ENCODE measurements around the gene CYP2W1.

CYP2W1 gene

GRCh38 chr7:983004-983615 lies at the start of gene CYP2W1:
TSS of gene CYP2W1 (plus strand) at chr7:983181. CDS start at chr7:983212, 31 bp downstream.
- H3K4me3 ChIP-seq (replicated peaks in 1 of 2; ENCODE audit: low read depth in 2 of 2, low read length in 2 of 2), result no peak within 1 kb of the TSS
- no peak for DNase-seq (ENCODE audit: low read depth in 2 of 2)
- no peak for TF ChIP-seq CTCF (IDR thresholded peaks at IDR 0.05; ENCODE audit: low read depth, low read length)

GRCh38 chr7:934469-935163 lies 48.4 kb upstream of the CYP2W1 start:
- no peak for DNase-seq (ENCODE audit: low read depth in 2 of 2)
- no peak for TF ChIP-seq CTCF (IDR thresholded peaks at IDR 0.05; ENCODE audit: low read depth, low read length)
- H3K4me3 ChIP-seq (replicated peaks in 1 of 2; ENCODE audit: low read depth in 2 of 2, low read length in 2 of 2), result no peak overlapping the region

- H3K4me3 ChIP-seq (replicated peaks in 1 of 2; ENCODE audit: low read depth in 2 of 2, low read length in 2 of 2), result no peak overlapping the region
- DNase-seq (ENCODE audit: low read depth in 2 of 2), result no peak
- TF ChIP-seq CTCF (IDR thresholded peaks at IDR 0.05; ENCODE audit: low read depth, low read length), result no peak
Measured at GRCh38 chr7:935164-935873, 47.7 kb upstream of the CYP2W1 start.

GRCh38 chr7:935874-936385 lies 47.1 kb upstream of the CYP2W1 start:
- H3K4me3 ChIP-seq (replicated peaks in 1 of 2; ENCODE audit: low read depth in 2 of 2, low read length in 2 of 2), result no peak overlapping the region
- no peak for TF ChIP-seq CTCF (IDR thresholded peaks at IDR 0.05; ENCODE audit: low read depth, low read length)
- DNase-seq (ENCODE audit: low read depth in 2 of 2), result no peak

- TF ChIP-seq CTCF (IDR thresholded peaks at IDR 0.05; ENCODE audit: low read depth, low read length), result no peak
- no peak overlapping the region for H3K4me3 ChIP-seq (replicated peaks in 1 of 2; ENCODE audit: low read depth in 2 of 2, low read length in 2 of 2)
Measured at GRCh38 chr7:936386-937054, 46.5 kb upstream of the CYP2W1 start.

GRCh38 chr7:937856-938484 lies 45.0 kb upstream of the CYP2W1 start:
- no peak for TF ChIP-seq CTCF (IDR thresholded peaks at IDR 0.05; ENCODE audit: low read depth, low read length)
- DNase-seq (ENCODE audit: low read depth in 2 of 2), result no peak

More at GRCh38 chr7:936386-937054, 46.5 kb upstream of the CYP2W1 start:
- DNase-seq (ENCODE audit: low read depth in 2 of 2), result peak in 1 of 2 donors; percentile 76

More at GRCh38 chr7:937856-938484, 45.0 kb upstream of the CYP2W1 start:
- no peak overlapping the region for H3K4me3 ChIP-seq (replicated peaks in 1 of 2; ENCODE audit: low read depth in 2 of 2, low read length in 2 of 2)

All from cardiac fibroblast (primary cell).